ENCODE data around the gene SLC35E2B. TPM values are rescaled to one million over a fixed set of nuclear protein-coding genes. Genes with fewer than 3 reads are reported as not detected.

The SLC35E2B gene
- total RNA-seq, 2 donors from 2014 or later, result 30.6 to 56.7 TPM

GRCh38 chr1:1630191-1630964 lies 62.2 kb downstream of the SLC35E2B start:
- Histone ChIP-seq H3K27me3 (peaks cover 0 to 7% of the 10 kb centered on the region in 2 donors), H3K4me3 (no peak overlapping the region), H3K36me3 (replicated peaks in 1 of 2; ENCODE audit: insufficient read depth in 1 of 2, low read depth in 2 of 2) (no peaks in the 10 kb centered on the region), H3K9me3 (no peaks in the 10 kb centered on the region), H3K4me1 (peaks cover 7% of the 10 kb centered on the region), H3K27ac (peak overlapping the region in 2 of 4 donors; percentile 28 to 40)
- ATAC-seq, result peak; percentile 25
- peak in 3 of 4 donors; percentile 42 to 64 (median 46) for DNase-seq
- TF ChIP-seq POLR2A (IDR thresholded peaks at IDR 0.05) (no peak), CTCF (IDR thresholded peaks at IDR 0.05) (no peak)
- intact Hi-C loops (cut with DNase I), result no loop called here
- WGBS, 2 donors, result 52 to 77% methylated on average over 53 to 56 of the region's 81 CpGs

DNA sequence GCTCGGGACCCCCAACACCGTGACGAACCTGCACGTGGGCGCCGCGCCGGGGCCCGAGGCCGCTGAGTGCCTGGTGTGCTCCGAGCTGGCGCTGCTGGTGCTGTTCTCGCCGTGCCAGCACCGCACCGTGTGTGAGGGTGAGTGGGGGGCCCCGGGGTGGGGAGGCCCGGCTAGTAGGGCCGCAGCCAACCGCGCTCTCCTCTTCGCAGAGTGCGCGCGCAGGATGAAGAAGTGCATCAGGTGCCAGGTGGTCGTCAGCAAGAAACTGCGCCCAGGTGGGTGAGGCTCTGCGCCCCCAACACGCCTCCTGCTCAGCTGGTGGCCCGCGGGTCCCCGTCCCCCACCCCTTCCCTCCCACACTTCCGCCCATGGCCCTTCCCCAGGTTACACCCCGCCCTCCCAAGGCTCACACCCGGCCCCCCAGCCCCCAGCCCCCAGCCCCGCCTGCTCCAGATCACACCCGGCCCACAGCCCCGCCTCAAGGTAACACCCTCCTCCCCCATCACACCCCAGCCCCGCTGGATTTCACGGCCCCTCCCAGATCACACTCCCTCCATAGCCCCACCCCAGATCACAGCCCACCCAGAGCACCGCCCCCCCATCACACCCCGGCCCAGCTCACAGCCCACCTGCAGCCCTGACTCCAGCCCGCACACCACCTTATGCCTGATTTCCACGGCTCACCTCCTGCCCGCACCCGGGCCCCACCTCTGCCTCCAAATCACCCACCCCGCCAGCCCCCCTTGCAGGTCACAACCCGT lies 63.0 kb downstream of the SLC35E2B start:
- ATAC-seq (no peak), DNase-seq (no peak)
- Histone ChIP-seq H3K4me1 (peaks cover 7% of the 10 kb centered on the region), H3K27me3 (peaks cover 0 to 7% of the 10 kb centered on the region in 2 donors), H3K4me3 (no peak overlapping the region), H3K36me3 (replicated peaks in 1 of 2; ENCODE audit: insufficient read depth in 1 of 2, low read depth in 2 of 2) (no peaks in the 10 kb centered on the region), H3K9me3 (no peaks in the 10 kb centered on the region), H3K27ac (no peak overlapping the region)
- 73 to 84% methylated on average over 27 to 38 of the region's 48 CpGs for WGBS, 2 donors
- intact Hi-C loops (cut with DNase I), result no loop called here
- TF ChIP-seq POLR2A (IDR thresholded peaks at IDR 0.05), result no peak
- TF ChIP-seq CTCF (IDR thresholded peaks at IDR 0.05), result no peak

DNA sequence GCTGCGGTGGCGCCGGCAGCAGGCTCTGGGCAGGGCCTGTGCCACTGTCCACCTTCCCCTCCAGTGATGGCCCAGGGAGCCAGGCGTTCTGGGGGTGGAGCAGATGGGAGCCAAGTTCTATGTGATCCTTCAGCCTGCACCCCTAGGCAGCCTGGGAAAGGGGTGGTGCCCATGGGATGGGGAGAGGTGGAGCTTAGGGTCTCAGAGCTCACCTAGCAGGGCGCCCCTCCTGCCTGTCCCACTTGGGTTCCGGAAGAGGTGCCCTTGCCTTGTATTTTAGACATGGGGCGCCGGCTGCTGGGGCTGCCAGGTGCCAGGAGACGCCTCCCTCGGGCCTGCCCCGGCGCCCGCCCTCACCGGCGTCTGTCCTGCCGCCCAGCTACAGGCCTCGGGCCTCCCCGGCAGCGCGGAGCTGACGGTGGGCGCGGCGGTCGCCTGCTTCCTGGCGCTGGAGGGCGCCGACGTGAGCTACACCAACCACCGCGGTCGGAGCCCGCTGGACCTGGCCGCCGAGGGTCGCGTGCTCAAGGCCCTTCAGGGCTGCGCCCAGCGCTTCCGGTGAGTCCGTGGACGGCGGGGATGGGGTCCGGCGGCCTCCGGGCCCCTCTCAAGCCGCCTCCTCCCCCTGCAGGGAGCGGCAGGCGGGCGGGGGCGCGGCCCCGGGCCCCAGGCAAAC lies 63.7 kb downstream of the SLC35E2B start:
- Histone ChIP-seq H3K9me3 (no peaks in the 10 kb centered on the region), H3K27ac (no peak overlapping the region), H3K27me3 (peaks cover 0 to 7% of the 10 kb centered on the region in 2 donors), H3K36me3 (replicated peaks in 1 of 2; ENCODE audit: insufficient read depth in 1 of 2, low read depth in 2 of 2) (no peaks in the 10 kb centered on the region), H3K4me3 (no peak overlapping the region), H3K4me1 (peaks cover 7% of the 10 kb centered on the region)
- DNase-seq, result no peak
- TF ChIP-seq CTCF (IDR thresholded peaks at IDR 0.05), result no peak
- TF ChIP-seq POLR2A (IDR thresholded peaks at IDR 0.05), result no peak
- no peak for ATAC-seq
- intact Hi-C loops (cut with DNase I), result no loop called here
- 67 to 95% methylated on average over 11 to 52 of the region's 53 CpGs for WGBS, 2 donors

DNA sequence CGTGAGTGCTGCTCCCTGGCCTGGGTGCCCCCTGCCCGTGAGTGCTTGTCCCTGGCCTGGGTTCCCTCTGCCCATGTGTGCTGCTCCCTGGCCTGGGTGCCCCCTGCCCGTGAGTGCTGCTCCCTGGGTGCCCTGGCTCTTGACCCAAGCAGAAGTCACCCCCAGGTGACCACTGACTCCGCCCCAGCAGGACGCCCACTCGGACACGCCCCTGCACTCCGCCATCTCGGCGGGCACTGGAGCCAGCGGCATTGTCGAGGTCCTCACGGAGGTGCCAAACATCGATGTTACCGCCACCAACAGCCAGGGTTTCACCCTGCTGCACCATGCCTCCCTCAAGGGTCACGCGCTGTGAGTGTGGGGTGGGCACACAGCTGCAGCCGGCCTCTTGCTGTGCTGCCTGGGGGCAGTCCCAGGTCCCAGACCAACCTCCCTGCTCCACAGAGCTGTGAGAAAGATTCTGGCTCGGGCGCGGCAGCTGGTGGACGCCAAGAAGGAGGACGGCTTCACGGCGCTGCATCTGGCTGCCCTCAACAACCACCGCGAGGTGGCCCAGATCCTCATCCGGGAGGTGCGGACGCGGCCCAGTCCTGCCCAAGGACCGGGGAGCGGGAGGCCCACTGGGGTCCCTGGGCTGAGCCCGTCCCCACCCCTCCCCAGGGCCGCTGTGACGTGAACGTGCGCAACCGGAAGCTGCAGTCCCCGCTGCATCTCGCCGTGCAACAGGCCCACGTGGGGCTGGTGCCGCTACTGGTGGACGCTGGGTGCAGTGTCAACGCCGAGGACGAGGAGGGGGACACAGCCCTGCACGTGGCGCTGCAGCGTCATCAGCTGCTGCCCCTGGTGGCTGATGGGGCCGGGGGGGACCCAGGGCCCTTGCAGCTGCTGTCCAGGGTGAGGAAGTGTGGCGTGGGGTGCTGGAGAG lies 64.5 kb downstream of the SLC35E2B start:
- Histone ChIP-seq H3K4me1 (peaks cover 7% of the 10 kb centered on the region), H3K27ac (no peak overlapping the region), H3K9me3 (no peaks in the 10 kb centered on the region), H3K4me3 (no peak overlapping the region), H3K36me3 (replicated peaks in 1 of 2; ENCODE audit: insufficient read depth in 1 of 2, low read depth in 2 of 2) (no peaks in the 10 kb centered on the region), H3K27me3 (peaks cover 0 to 7% of the 10 kb centered on the region in 2 donors)
- TF ChIP-seq POLR2A (IDR thresholded peaks at IDR 0.05) (no peak), CTCF (IDR thresholded peaks at IDR 0.05) (no peak)
- DNase-seq (peak in 1 of 4 donors; percentile 10), ATAC-seq (no peak)
- WGBS, 2 donors, result 94 to 96% methylated on average over 20 to 46 of the region's 53 CpGs
- intact Hi-C loops (cut with DNase I), result no loop called here

All from body of pancreas (tissue), 4 donors.